ENCODE measurements around the gene PLEKHG3. TPM values are rescaled to one million over a fixed set of nuclear protein-coding genes. Genes with fewer than 3 reads are reported as not detected.

PLEKHG3 gene
- total and polyA plus RNA-seq, 2 of the 13 experiments (the other 11 are each of a cell fraction or from before 2014, with no cell fraction given) = 7.1 to 9.8 TPM

- TF ChIP-seq, protein P1, sequence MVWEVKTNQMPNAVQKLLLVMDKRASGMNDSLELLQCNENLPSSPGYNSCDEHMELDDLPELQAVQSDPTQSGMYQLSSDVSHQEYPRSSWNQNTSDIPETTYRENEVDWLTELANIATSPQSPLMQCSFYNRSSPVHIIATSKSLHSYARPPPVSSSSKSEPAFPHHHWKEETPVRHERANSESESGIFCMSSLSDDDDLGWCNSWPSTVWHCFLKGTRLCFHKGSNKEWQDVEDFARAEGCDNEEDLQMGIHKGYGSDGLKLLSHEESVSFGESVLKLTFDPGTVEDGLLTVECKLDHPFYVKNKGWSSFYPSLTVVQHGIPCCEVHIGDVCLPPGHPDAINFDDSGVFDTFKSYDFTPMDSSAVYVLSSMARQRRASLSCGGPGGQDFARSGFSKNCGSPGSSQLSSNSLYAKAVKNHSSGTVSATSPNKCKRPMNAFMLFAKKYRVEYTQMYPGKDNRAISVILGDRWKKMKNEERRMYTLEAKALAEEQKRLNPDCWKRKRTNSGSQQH (CRISPR knock-in tag; IDR thresholded peaks at IDR 0.05; ENCODE audit: low read depth) = no peak
These were observed 56.7 kb downstream of the PLEKHG3 start (continued) for GRCh38 chr14:64760916-64761315.

GRCh38 chr14:64761441-64762043 is 57.3 kb downstream of the PLEKHG3 start:
- no TSS peak for BruUV-seq (replicated peaks)
- H3K79me2 ChIP-seq (ENCODE audit: insufficient read depth, low read length) = no peaks in the 10 kb centered on the region
- no peak overlapping the region for H3K4me2 ChIP-seq (ENCODE audit: low read depth, low read length)
- in situ Hi-C loops (cut with HindIII; ENCODE audit: extremely low pct_ligation_motif_present, low pct_unique_long_range_greater_than_20kb) (no loop called here), intact Hi-C loops (cut with micrococcal nuclease; ENCODE audit: unreplicated experiment) (no loop called here)
- TF ChIP-seq SRSF4 (IDR thresholded peaks at IDR 0.05; ENCODE audit: low read depth, low read length, poor library complexity, severe bottlenecking) (no peak), ZNF629 (CRISPR knock-in tag; conservative IDR thresholded peaks at IDR 0.05) (peak; percentile 69)
- CTCF ChIA-PET (ENCODE audit: low intra/inter-chr PET ratio, low total read pairs) = interaction anchor here (5.1 kb wide), 1 partner anchor 90 kb away, joined by 51 read pairs; no protein-coding TSS in a partner anchor
- H3K4me1 ChIP-seq (ENCODE audit: insufficient read depth, low read length) = peaks cover 31% of the 10 kb centered on the region
- 24% methylated on average over 5 of the region's 5 CpGs for WGBS (ENCODE audit: low lambda C conversion rate)
- peaks cover 5 to 40% of the 10 kb centered on the region in 2 experiments; a peak in 3 of 5 replicates for H3K27me3 ChIP-seq (ENCODE audit: control insufficient read depth in 1 of 2, insufficient read depth in 2 of 2, low read length in 2 of 2)
- FAIRE-seq (no peak), ATAC-seq (no peak), DNase-seq (ENCODE audit: low spot score) (no peak)
- POLR2A ChIA-PET = no interaction called here
- no peaks in the 10 kb centered on the region for H3K9me3 ChIP-seq (ENCODE audit: low read length)
- H4K20me1 ChIP-seq (ENCODE audit: insufficient read depth, low read length) = no peaks in the 10 kb centered on the region
- no peak overlapping the region for H3K27ac ChIP-seq (ENCODE audit: extremely low read length, insufficient read depth, low read length)
- H2AFZ ChIP-seq (ENCODE audit: low read length) = no peak overlapping the region
- H3K36me3 ChIP-seq (replicated peaks in 1 of 2; ENCODE audit: control insufficient read depth in 1 of 2, insufficient read depth in 2 of 2, low read length in 2 of 2) = no peaks in the 10 kb centered on the region
- no peak overlapping the region for H3K9ac ChIP-seq (ENCODE audit: insufficient read depth, low read depth, low read length)
- H3K4me3 ChIP-seq (replicated peaks in 1 of 3; ENCODE audit: insufficient read depth in 1 of 3, low read depth in 2 of 3, low read length in 3 of 3) = no peak overlapping the region
